ENCODE measurements around the gene COL17A1.

Gene COL17A1

DNA sequence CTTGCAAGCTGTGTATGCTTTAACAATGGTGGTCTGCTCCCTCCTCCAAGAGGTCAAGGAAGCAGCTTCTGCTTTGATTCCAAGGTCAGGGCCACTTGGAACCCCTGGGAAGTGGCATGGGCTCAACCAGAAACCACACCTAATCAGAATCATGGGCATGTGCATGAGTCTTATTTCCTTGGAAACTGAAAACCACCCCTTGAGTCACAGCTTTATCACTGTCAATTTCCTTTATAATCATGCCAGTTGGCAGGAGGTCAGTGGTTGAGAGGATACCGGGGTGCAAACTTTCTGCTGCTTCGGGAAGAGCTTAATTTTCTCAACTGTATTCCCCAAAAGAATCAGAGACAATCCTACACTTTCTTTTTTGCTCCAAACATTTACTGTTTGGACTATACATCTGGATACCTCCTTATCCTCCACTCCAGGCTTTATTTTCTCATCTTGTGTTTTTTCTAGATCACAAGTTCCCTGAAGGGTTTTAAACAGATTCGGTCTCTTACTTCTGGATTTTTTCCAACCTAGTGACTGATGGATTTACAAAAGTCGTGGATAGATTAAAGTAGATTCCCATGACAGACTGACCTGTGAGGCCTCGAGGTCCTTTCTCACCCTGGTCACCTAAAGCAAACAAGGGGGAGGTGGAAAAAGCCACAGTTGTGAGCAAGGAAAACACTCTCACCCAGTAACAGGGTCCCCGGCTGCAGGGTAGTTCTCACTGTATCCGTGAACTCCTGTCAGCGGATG lies 36.0 kb downstream of the COL17A1 start:
- DNase-seq (ENCODE audit: low read depth) = peak; percentile 22

DNA sequence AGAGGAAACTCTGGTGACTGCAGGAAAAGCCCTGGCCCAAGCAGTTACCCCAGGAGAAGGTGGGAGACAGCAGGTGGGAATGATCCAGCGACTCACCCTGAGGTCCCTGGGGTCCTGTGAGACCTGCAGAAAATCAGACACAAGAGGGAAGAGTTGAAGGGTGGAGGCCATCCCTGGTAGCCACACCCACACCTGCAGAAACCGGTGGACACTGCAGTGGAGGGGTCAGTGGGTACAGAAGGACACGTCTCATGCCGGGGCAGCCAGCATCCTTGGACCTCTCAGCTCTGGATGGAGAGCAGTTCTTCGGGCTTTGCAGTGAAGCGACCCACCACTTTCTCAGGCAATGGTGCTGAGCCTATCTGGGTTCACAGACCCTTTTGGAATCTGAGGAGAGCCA lies 39.0 kb downstream of the COL17A1 start:
- DNase-seq (ENCODE audit: low read depth) = no peak

DNA sequence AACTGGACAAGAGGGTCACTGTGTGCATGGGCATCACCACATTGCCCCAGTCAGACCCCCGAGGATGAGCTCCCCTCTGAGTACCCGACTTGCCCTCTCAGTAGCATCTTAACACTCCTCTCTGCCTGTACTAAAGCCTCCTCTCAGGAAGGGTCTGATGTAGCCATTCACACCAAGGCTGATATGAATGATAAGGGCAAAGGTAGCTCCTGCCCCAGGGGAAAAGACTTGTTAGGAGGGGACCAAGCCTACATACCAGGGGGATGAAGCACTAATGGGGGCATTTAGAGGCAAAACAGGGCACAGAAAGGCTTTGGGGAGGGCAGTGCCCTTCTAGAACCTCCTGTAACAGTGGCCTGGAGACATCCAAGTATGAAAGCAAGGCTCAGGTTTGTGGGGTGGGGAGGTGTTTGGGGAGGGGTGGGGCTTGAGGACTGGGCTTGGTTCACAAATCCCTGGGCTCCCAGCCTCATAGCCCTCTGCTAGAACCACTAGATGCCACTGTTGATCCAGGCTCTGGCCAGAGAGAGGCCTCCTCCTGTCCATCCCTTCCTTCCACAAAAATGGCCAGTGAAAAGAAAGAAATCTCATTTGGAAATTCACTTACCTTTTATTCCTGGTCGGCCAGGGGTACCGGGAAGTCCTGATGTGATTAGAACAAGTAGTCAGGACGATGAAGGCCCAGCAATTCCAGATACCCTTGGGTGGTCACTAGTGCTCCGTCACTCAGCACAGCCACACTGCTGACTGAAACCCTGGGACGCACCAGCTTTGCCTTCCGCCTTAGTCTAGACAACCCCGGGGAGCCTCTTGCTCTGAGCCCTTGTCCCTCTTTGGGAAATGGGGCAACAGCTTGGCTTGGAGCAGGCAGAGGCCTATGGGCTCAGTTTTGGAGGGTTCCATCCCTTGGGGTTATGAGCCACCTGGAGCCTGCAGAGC lies 40.3 kb downstream of the COL17A1 start:
- DNase-seq (ENCODE audit: low read depth) = peak; percentile 11

DNA sequence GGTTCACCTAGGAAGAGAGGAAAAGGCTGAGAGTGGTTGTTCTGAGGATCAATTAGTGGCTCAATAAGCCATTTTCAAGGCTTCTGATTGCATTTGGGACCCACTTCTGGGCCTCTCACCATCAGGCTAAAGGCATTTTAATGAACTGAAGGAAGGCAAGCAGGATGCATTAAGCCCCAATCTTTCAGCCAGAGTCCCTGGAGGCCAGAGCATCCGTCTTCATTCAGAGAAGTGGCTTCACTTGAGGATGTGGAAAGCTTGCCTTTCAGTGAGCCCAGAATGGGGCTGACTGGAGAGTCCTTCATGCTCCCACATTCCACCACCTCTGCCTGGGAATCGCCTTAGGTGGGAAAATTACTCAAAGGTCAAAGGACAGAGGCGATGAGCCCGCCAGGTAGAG lies 41.8 kb downstream of the COL17A1 start:
- no peak for DNase-seq (ENCODE audit: low read depth)

DNA sequence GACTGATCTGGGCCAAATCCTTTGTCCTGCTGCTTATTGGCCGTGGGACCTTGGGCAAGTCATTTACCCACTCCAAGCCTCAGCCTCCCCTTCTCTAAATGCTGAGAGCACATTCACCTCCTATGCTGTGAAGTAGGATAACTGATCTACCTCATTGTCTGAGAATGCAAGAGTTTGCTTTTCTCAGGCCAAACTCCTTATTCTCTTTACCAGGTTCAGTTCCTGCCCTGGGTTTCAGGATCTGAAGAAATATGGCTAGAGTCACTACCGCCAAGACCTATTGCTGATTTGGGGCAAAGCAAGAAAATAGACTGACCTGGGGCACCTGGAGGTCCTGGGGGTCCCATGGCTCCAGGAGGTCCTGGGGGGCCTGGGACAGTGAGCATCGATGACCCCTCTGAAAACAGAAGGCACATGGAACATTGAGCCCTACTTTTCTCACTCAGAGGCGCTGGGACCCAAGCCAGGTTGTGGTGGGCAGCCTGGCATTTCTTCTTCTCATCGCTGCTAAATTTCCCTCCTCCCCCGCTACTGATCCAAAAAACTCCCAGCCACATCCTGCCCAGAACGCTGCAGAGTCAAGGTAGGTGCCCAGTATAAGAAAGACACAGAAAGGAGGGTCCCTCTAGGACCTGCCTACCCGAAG lies 42.4 kb downstream of the COL17A1 start:
- DNase-seq (ENCODE audit: low read depth) = no peak

DNA sequence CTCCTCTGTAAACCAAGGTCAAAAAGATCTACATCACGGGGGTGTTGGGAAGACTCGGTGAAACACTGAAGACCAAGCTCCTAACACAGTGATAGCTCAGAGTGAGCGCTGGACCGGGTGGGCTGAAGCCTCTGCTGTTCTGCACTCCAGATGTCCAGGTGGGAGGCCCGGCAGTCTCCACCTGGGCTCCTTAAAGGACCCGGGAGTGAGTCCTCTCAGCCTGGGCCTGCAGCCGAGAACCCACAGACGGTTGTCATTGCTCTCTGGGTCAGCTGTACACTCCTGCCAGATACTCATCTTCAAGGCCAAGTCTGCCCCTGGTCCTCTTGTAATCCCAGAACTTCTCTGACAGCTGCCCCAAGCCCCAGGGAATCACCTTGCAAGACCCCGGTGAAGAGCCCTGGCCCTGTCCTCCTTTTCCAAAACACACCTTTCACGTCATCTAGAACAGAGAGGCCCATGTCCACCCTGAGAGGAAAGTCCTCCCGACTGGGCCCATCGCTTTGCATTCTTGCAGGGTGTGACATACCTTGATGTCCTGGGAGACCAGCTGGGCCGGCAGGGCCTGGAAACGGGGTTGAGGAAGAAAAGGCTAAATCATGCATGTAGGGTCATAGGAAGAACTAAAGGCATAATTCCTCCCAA lies 43.7 kb downstream of the COL17A1 start:
- DNase-seq (ENCODE audit: low read depth) = no peak

DNA sequence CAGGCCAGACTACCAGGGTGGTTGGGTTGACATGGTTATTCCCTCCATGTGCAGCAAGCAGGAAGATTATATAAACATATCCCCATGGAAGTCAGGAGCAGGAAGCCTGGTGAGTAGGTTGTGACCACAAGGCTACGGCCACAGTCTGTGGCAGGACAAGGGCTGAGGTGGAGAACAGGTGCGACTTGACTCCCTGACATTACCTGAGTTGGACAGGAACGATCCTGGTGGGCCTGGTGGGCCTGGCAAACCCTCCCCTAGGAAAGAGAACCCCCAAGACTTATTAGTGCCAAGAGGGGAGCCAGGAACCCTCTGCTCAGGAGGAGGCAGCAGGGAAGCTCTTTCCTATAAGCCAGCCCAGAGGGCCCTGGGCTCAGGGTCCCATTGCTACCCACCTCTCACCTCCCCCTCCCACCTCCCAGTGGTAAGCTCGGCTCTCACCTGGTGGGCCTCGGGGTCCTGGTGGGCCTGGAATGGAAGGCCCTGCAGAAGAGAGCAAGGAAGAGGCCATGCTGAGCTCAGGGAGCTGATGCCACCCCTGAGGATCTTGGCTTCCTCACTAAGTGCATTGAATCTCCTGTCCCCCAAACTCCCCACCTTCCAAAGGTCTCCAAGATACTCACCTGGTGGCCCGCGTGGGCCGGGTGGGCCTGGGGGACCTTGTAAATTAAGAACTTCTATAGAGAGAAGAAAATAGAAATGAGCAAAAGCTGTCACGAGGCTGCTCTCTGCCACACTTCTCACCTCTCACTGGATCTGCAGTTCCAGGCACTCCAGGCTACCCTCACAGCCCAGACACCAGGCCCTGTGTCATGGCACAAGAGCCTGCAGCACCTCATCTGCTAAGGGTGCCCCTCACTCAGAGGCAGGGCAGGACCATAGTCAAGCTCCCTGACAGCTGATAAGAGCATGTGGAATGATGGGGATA lies 44.6 kb downstream of the COL17A1 start:
- DNase-seq (ENCODE audit: low read depth) = no peak

DNA sequence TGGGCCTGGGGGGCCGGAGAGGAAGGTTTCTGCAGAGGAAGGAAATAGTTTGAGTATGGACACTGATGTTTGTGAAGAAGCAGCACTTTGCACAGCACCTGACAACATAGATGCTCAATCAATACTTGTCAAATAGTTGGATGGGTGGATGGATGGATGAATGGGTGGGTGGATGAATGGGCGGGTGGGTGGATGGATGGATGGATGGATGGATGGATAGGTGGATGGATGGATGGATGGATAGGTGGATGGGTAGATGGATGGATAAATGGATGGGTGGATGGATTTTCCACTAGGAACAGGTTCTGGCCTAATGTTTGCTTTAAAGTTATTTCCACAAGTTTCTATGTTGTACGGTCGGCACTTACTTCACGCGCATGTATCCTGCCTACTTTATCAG lies 45.3 kb downstream of the COL17A1 start:
- no peak for DNase-seq (ENCODE audit: low read depth)

DNA sequence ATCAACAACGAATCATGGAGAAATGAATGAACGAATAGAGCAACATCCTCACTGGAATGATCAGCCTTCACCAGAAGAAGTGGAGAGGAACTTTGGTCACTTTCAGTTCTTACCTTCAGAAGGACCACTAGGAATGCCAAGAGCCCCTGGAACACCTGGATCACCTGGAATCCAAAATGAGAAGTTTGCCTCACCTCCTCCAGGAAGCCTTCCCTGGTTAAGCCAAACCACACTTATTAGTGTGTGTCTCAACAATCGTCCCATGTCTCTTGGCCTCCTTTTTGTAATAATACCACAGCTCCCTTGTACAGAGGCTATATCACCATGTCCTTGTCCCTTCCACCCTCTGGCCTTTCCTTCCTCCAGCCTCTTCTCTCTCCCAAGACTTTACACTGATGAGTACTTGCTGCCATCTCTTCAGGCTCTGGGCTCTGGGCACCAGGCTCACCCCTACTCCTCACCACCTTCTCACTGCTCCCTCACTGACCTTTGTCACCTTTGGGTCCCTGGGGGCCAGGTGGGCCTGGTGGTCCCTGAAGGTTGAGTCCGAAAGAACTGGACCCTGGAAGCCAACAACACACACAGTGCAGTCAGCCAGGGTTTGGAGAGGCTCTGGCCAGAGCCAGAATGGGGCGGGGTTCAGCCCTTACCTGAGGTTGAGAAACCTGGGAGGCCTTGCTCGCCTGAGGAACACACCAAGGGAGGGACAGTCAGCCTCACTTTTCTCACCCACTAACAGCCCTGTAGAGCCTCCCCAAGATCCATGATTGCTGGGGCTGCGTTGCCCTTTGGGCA lies 46.5 kb downstream of the COL17A1 start:
- no peak for DNase-seq (ENCODE audit: low read depth)

DNA sequence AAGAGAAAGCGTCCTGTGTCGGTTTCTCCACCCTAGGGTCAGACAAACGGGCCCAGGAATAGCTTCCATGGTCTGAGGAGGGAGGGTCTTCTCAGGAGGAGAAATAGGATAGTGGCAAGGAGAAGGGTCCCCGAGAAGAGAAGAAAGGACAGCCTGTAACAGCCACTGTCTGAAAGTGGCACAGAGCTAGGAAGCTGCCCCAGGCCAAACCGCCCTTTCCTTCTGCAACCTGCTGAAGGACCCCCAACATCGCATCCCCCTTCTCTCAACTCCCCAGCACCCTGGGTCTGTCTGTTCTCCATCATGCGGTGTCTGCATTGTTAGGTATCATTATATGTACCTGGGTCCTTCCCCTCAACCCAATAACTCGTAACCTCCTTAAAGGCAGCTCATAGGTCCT lies 47.1 kb downstream of the COL17A1 start:
- no peak for DNase-seq (ENCODE audit: low read depth)

DNA sequence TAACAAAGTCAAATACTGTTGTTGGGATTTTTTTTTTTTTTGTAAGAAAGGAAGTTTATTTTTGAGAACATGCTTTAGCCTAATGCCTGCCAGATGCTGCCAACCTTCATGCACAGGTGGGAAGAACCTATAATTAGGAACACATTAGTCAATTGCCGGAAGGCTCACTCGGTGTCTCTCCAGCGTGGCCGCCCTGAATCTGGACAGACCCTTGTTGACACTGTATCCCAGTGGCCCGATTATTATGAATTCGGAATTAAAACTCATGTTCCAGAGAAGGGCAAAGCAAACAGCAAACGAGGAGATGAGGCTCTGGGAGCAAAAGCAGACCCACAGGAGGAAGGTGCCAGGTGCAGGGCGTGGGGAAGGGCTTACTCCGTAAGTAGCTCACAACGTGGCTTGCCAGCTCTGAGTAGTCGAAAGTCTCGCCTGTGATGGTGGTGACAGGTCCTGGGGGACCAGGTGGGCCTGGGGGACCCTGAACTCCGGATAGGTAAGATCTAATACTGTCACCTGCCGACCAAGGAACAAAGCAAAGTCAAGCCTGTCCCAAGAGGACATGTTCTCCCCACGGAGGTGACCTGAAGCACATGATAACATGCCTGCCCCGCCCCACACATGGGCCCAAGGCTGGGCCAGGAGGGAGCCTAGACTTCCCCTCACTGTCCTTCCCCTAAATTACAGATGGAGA lies 48.3 kb downstream of the COL17A1 start:
- no peak for DNase-seq (ENCODE audit: low read depth)

DNA sequence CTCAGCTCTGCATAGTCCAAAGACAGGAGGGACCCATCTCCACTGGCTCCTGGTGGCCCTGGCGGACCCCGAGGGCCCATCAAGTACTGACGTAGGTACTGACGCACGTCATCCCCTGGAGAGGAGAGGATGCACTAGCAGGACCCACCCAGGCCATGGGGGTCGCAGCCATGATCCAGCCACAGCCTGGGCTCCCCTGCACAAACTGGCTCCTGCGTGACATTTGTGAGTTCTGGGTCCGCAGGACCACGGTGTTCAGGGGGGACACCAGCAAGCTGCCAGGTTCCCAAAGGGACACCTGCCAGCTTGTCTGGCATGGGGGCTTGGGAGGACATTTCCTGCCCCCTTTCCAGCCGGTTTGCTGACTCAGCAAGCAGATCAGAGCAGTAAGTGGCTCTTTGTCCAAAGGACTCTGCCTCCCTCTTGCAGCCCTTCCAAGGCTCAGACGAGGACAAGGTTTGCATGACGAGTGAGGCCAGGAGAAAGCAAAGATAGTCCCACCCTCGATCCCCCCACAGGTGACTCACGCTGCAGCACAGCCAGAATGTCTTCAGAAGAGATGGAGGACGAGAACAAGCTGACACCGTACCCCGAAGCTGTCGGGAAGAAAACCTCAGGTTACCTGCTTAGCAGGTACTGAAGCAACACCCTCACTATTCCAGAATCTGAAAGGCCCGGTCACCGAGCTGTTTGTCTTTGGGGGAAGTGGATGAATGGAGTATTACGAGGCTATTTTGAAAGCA lies 49.0 kb downstream of the COL17A1 start:
- DNase-seq (ENCODE audit: low read depth) = no peak

DNA sequence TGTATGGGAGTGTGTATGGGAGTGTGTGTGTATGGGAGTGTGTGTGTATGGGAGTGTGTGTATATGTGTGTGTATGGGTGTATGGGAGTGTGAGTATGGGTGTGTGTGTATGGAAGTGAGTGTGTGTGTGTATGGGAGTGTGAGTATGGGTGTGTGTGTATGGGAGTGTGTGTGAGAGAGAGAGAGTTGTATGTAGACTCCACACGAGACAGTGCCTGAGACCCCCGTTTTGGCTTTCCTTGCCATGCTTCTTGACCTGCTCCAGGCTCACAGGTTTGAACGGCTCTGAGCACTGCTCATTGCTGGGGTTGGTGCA lies 49.7 kb downstream of the COL17A1 start:
- no peak for DNase-seq (ENCODE audit: low read depth)

DNA sequence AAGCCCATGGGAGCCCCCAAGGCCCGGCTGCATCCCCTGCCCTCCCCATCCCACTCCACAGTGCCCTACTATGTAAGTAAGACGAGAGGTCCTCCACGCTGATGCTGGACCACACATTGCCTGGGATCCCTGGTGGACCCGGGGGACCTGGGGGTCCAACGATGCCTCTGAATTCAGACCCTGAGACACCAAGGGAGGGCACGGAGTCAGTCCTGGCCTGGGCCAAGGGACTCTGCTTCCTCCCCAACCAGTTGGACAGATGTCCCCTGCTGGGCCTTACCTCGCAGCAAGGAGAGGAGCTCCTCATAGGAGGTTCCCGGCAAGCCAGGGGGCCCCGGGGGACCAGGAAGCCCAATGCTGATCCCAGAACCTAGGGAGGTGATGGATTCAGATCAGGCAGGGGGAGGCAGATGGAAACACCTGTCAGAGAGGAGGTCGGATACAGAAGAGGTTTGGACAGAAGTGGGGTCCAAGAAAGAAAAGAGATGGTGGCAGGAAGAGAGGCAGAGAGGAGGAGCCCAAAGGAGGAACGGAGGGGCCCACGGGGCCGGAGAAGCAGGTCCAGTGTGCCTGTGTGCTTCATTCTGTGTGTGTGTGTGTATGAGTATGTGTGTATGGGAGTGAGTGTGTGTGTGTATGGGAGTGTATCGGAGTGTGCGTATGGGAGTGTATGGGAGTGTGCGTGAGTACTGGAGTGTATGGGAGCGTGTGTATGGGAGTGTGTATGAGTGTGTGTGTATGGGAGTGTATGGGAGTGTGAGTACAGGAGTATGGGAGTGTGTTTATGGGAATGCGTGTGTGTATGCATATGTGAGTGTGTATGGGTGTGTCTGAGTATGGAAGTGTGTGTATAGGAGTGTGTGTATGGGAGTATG lies 50.2 kb downstream of the COL17A1 start:
- DNase-seq (ENCODE audit: low read depth) = no peak

DNA sequence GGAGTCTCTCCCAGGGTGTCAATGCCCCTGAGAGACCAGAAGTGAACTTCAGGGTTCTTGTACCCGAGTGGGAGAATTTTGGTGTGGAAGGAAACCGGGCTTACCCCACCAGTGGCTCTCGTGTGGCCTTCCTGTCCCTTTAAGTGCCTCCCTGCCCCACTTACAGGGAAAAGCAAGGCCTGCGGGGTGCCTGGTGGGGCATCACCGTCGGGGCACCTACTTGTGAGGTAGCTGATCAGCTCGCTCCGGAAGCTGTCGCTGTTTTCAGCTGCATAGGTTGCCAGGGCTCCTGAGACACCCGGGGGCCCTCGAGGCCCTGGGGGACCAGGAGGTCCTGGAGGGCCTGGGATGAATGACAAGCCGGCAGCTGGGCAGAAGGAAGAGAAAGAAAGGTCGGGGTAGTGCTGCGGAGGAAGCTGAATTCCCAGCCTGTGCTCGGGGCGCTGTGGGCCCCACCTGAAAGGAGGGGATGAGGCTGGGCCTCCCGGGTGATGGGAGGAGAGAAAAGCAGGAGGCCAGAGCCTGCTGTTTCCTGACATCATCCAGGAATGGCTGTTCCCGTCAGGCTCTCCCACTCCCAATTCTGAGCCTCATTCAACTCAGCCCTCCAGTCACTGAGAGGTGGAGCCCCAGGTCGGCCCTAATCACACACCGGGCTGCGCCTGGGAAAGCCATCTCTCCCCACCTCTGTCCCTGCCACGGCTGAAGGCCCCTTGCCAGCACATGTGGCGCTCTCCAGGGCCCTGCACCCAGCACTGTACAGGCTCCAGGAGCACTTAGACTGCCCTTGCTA lies 51.1 kb downstream of the COL17A1 start:
- DNase-seq (ENCODE audit: low read depth) = no peak

DNA sequence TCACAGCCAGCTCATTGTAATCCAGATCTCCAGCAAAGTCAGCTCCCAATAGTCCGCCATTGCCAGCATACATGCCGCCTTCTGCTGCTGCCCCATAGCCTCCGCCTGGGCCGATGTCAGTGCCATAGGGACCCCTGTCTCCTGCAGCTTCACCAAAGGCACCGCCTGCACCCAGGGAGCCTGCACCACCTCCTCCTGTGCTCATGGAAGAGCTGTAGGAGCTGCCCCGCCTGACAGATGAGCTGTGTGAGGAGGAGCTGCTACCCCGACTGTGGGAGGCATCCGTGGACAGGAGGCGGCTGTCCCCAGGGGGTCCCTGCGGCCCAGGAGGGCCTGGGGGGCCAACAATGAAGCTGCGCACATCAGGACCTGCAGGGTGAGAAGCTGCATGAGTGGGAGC lies 51.7 kb downstream of the COL17A1 start:
- DNase-seq (ENCODE audit: low read depth) = no peak

DNA sequence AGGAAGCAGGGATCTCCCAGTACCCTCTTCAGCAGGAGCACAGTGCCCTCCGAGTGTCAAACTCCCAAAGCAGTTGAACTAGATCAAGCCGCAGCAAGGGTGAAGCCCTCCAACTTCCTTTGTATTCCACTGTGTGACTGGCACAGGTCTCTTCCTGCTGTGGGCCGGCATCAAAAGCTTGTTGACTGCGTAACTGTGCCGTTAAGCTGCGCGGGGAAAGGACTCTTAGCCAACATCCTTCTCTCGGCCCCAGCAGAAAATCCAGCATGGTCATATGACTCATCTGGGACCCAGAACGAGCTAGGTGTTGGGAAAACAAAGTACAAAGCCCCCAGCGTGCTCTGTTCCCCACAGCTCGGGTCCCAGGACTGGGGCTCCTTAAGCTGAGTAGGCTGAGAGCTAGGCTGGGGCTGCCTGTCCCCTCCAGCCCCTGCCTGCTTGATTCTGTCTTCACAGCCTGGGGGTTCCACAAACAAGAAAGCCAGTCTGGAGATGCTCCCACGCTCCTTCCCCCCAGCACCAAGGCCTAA lies 52.2 kb downstream of the COL17A1 start:
- DNase-seq (ENCODE audit: low read depth) = no peak
